ENCODE measurements around the gene EIF3M. TPM values are rescaled to one million over a fixed set of nuclear protein-coding genes. Genes with fewer than 3 reads are reported as not detected.

Gene EIF3M
- total and polyA plus RNA-seq, 2 experiments from 2014 or later: 667 to 714 TPM

GRCh38 chr11:32538804-32539203 is 44.8 kb upstream of the EIF3M start (continued):
- TF ChIP-seq REST (IDR thresholded peaks at IDR 0.05; ENCODE audit: unreplicated experiment) (no peak), ZNF331 (CRISPR knock-in tag; IDR thresholded peaks at IDR 0.05; ENCODE audit: low read depth) (no peak), ZNF114 (CRISPR knock-in tag; IDR thresholded peaks at IDR 0.05) (no peak), CTCF (conservative IDR thresholded peaks at IDR 0.05; ENCODE audit: low read depth in 2 of 2) (no peak), JUNB (IDR thresholded peaks at IDR 0.05; ENCODE audit: unreplicated experiment) (no peak), EZH2 (IDR thresholded peaks at IDR 0.05; ENCODE audit: low read depth, unreplicated experiment) (no peak), NANOG (IDR thresholded peaks at IDR 0.05; ENCODE audit: borderline replicate concordance) (no peak), CREB1 (CRISPR knock-in tag; IDR thresholded peaks at IDR 0.05; ENCODE audit: low read depth) (no peak), ETS1 (IDR thresholded peaks at IDR 0.05) (no peak), EZH2phosphoT487 (IDR thresholded peaks at IDR 0.05; ENCODE audit: unreplicated experiment) (no peak), STAT1 (IDR thresholded peaks at IDR 0.05; ENCODE audit: unreplicated experiment) (no peak)

- H3K4me2 ChIP-seq: no peak overlapping the region
- H3F3A ChIP-seq (replicated peaks; ENCODE audit: low read depth): no peaks in the 10 kb centered on the region
- Mint-ChIP-seq H3K27me3 (ENCODE audit: insufficient read depth, low read depth, poor library complexity) (no peaks in the 10 kb centered on the region), H3K9me3 (peaks cover 2% of the 10 kb centered on the region; the same call in 1 of the 3 replicates), H3K27ac (no peak overlapping the region), H3K4me3 (no peak overlapping the region), H3K36me3 (ENCODE audit: low read depth) (no peaks in the 10 kb centered on the region), H3K4me1 (no peaks in the 10 kb centered on the region)
- H2AFZ ChIP-seq: no peak overlapping the region; the same call in 1 of the 2 replicates
- no peak overlapping the region for H3K4me3 ChIP-seq
- no peaks in the 10 kb centered on the region for H4K20me1 ChIP-seq (replicated peaks; ENCODE audit: insufficient read depth)
- H3K4me1 ChIP-seq (ENCODE audit: insufficient read depth): no peaks in the 10 kb centered on the region
- DNase-seq (ENCODE audit: low spot score) (no peak), ATAC-seq (no peak)
- 0 out of 2 replicates have a peak, but pooled peaks cover 5% of the 10 kb centered on the region for H3K9me2 ChIP-seq (ENCODE audit: insufficient read depth)
- H3K27me3 ChIP-seq (ENCODE audit: insufficient read depth): no peaks in the 10 kb centered on the region
- no peaks in the 10 kb centered on the region for H3K79me2 ChIP-seq (replicated peaks; ENCODE audit: insufficient read depth)
- H3K27ac ChIP-seq (ENCODE audit: low read depth): no peak overlapping the region
- no peaks in the 10 kb centered on the region for H3K36me3 ChIP-seq (ENCODE audit: insufficient read depth)
- TF ChIP-seq CREB1 (CRISPR knock-in tag; IDR thresholded peaks at IDR 0.05; ENCODE audit: low read depth) (no peak), EZH2 (IDR thresholded peaks at IDR 0.05; ENCODE audit: low read depth, unreplicated experiment) (no peak), ZNF114 (CRISPR knock-in tag; IDR thresholded peaks at IDR 0.05) (no peak), ETS1 (IDR thresholded peaks at IDR 0.05) (no peak)
These were observed 33.9 kb upstream of the EIF3M start for GRCh38 chr11:32549611-32550187.
